Activated T-cell treated with anti-CD3 and anti-CD28 coated beads for 48 hours (primary cell): ENCODE measurements around the gene CCL4L2.
"Not testable (repeated sequence)": the region's sequence is repeated elsewhere in the genome, so short reads cannot be mapped to it uniquely, and the experiment has no call there.

ENCODE experiments used
- DNase-seq: peaks from one replicate; pipeline ENCODE4 v3.0.0-alpha.2; 2020; ENCODE audit warnings: low read depth

CCL4L2 gene

DNA sequence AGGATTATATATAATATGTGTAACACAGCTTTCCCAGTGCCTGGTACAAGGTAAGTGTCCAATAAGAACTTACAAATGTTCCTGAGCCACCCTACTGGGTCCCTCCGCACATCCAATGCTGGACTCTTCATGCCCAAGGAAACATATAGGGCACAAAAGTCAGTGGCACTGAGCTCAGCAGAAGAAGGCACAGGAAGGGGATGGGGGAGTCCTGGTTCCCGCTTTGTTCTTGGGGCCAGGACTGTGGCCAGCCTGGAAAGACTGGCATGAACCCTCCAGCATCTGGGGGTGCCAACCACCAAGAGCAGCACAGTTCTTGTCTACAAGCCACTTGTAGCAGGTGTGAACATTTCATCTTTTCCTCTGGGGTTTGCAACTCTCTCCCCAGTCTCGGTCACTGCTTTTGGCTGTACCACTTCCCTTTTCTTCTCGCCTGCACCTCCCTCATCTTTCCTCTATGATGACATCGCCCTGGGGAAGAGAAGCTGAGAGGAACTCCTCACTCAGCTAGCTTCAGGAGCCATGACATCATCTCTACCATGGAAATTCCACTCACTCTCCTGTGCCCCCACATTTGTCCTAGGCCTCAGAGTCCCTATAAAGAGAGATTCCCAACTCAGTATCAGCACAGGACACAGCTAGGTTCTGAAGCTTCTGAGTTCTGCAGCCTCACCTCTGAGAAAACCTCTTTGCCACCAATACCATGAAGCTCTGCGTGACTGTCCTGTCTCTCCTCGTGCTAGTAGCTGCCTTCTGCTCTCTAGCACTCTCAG, at the start of gene CCL4L2:
CCL4L2 (plus strand) TSS at position 625 of the 773 bp plus-strand sequence.
- DNase-seq = not testable (repeated sequence)

GRCh38 chr17:36168836-36169235, 42.0 kb upstream of the CCL4L2 start:
- not testable (repeated sequence) for DNase-seq

- not testable (repeated sequence) for DNase-seq
Measured at GRCh38 chr17:36176536-36176935, 34.3 kb upstream of the CCL4L2 start, which contains the start of gene TBC1D3B. TSS of gene TBC1D3B (minus strand) at chr17:36176636. CDS start at chr17:36175050, 1,586 bp downstream.

DNA sequence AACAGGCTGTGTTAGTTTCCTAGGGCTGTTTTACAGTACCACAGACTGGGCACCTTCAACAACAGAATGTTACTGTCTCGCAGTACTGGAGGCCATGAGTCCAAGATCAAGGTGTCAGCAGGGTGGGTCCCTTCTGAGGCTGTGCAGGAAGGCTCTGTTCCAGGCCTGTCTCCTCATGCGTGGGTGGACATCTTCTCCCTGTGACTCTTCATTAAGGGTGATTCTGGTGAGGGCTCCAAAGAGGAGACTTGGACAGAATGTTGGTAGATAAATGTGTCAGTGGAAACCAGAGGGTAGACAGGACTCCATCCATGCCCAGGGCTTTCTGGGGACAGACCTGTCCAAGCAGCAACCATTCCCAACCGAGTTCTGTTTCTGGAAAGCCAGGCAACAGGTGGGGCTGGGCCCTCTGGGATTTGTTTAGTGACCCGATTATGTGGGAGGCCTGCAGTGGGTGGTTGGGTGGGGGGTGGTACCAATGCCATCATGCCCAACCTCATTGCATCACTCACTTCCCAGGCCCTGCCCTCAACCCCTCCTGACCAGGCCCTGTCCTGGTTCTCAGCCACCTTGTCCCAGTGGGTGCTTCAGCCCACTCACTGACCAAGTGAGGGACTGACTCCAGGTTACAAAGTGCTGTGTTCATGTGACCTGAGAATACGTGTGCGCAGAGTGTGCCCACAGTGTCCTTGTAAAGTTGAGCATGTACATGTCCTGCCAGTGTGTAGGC, 29.3 kb upstream of the CCL4L2 start:
- not testable (repeated sequence) for DNase-seq

- no peak for DNase-seq
Measured at GRCh38 chr17:36182176-36183000, 28.5 kb upstream of the CCL4L2 start.

GRCh38 chr17:36183001-36183971, 27.6 kb upstream of the CCL4L2 start:
- DNase-seq = no peak

DNA sequence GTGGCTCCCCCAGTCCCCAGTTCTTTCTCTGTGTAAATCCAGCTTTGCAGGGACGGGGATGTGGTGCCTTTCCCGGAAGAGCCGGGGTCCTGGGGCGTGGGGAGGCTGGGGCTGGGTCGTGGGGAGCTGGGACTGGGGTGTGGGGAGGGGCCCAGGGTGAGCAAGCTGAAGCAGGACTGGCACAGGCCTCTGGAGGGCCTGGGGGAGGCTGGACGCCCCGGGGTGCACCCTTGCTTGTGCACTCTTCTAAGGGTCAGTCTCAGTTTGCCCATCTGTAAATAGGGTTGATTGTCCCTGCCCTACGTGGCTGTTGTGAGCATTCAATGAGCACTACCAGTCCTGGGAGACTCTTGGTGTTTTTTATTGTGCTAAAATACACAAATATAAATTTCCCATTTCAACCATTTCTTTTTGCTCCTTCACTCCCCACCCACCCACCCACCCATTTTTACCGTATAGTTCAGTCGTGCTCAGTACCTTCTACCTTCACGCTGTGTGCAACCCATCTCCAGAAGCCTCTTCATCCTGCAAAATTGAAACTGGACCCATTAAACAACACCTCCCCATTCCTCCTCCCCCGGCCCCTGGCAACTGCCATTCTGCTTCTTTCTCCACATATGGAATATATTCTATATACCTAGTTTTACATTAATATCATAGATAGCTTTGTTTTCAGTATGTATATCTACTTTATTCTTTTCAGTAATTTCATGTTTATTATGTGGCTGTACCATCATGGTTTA, 26.7 kb upstream of the CCL4L2 start:
- no peak for DNase-seq

- DNase-seq = no peak
Measured at GRCh38 chr17:36185416-36185815, 25.4 kb upstream of the CCL4L2 start.

GRCh38 chr17:36186810-36187763, 23.8 kb upstream of the CCL4L2 start:
- DNase-seq = not testable (repeated sequence)

- not testable (repeated sequence) for DNase-seq
Measured at GRCh38 chr17:36187943-36188665, 22.8 kb upstream of the CCL4L2 start.

- DNase-seq = no peak
Measured at GRCh38 chr17:36188891-36189306, 22.0 kb upstream of the CCL4L2 start.

GRCh38 chr17:36189993-36190392, 20.9 kb upstream of the CCL4L2 start:
- not testable (repeated sequence) for DNase-seq

- DNase-seq = not testable (repeated sequence)
Measured at GRCh38 chr17:36190549-36191330, 20.1 kb upstream of the CCL4L2 start.

- DNase-seq = no peak
Measured at GRCh38 chr17:36193216-36193775, 17.6 kb upstream of the CCL4L2 start.

GRCh38 chr17:36194147-36194831, 16.6 kb upstream of the CCL4L2 start:
- not testable (repeated sequence) for DNase-seq

DNA sequence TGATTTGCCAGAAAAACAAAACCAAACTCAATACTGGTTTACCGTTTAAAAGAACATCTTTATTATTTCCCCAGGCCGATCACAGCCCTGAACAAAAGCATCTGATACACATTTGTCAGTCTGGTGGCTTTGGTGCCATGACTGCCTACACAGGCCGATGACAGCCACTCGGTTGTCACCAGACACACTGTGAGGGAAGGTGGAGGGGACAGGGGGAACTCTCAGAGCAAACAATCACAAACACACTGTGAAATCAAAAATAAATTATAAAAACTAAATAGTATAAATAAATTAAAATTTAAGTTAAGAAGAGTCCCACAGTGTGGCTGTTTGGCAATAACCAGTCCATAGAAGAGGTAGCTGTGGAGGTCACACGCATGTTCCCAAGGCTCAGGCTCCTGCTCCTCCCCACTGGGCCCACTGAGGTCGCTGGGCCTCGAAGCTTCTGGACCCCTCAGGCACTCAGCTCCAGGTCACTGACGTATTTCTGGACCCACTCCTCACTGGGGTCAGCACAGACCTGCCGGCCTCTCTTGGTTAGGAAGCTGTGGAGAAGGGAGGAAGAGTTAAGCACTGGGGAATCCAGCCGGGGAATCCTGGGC, 15.9 kb upstream of the CCL4L2 start:
- DNase-seq = not testable (repeated sequence)
